SK-N-SH treated with all-trans-retinoic acid at 6 μM for 48 hours (cell line): ENCODE results near the gene MED15.

Experiments used
- ARNTL ChIP-seq: fragments of 450-650 bp; formaldehyde crosslinking; IDR thresholded peaks from 2 replicates; pipeline ENCODE4 v1.5.0; 2020; ENCODE audit warnings: low read depth, mild to moderate bottlenecking, moderate library complexity, borderline replicate concordance
- CSDC2 ChIP-seq: fragments of 250-450 bp; sonication (Bioruptor Pico); IDR thresholded peaks from 2 replicates; pipeline ENCODE4 v1.5.0; 2020; ENCODE audit warnings: mild to moderate bottlenecking, moderate library complexity
- CSRNP3 ChIP-seq: fragments of 250-450 bp; sonication (Bioruptor Pico); IDR thresholded peaks from 2 replicates; pipeline ENCODE4 v1.5.1; 2021; ENCODE audit warnings: mild to moderate bottlenecking, moderate library complexity
- GLIS3 ChIP-seq: fragments of 250-450 bp; sonication (Bioruptor Pico); IDR thresholded peaks from 2 replicates; pipeline ENCODE4 v1.5.0; 2020; ENCODE audit warnings: mild to moderate bottlenecking, moderate library complexity
- TOX ChIP-seq: fragments of 250-450 bp; sonication (Bioruptor Pico); IDR thresholded peaks from 2 replicates; pipeline ENCODE4 v1.8.0; 2021; ENCODE audit warnings: mild to moderate bottlenecking, moderate library complexity, borderline replicate concordance
- ZFP3 ChIP-seq: fragments of 250-450 bp; sonication (Bioruptor Pico); IDR thresholded peaks from 2 replicates; pipeline ENCODE4 v1.5.0; 2020; ENCODE audit warnings: mild to moderate bottlenecking, moderate library complexity
- ZNF565 ChIP-seq: fragments of 450-650 bp; formaldehyde crosslinking; conservative IDR thresholded peaks from 2 replicates; pipeline ENCODE4 v1.5.0; 2020; ENCODE audit warnings: low read depth, mild to moderate bottlenecking, moderate library complexity

- TF ChIP-seq GLIS3 (CRISPR knock-in tag) = no peak
- TF ChIP-seq CSRNP3 (CRISPR knock-in tag) = no peak
- no peak for TF ChIP-seq ARNTL (CRISPR knock-in tag)
- TF ChIP-seq ZFP3 (CRISPR knock-in tag) = no peak
- no peak for TF ChIP-seq CSDC2 (CRISPR knock-in tag)
- no peak for TF ChIP-seq ZNF565 (CRISPR knock-in tag)
- TF ChIP-seq TOX (CRISPR knock-in tag) = no peak
Observed at GRCh38 chr22:20572132-20572802, 64.9 kb downstream of the MED15 start.
